ENCODE measurements around the gene SULT1C3. TPM values are rescaled to one million over a fixed set of nuclear protein-coding genes. Genes with fewer than 3 reads are reported as not detected.

The SULT1C3 gene
- total and polyA plus RNA-seq, 8 donors = 0.73 to 2.1 TPM; not detected in 6

DNA sequence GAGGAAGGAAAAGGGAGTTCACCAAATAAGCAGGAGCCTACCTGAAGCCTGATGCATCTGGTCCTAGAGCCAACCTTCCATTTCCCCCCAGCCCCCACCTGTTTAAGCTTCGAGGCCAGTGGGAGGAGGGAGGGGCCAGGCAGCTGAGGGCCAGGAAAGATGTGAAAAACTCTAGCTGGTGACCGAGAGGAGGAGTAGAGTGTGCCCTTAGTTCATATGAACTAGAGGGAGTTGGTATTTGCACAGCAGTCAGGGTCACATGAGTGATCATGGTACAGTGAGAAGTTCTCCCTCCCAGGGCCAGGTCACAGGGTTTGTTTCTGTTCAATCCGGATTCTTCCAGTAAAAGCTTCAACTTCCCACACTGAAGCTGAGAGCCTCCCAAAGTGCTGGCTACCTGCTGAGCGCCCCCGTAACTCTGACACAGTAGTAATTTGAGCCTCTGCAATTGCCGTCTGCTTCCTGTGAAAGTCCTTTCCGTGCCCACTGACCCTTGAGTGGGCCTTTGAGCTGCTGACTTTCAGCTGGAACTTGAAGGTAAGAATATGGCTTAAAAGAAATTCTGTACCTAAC is 48.9 kb downstream of the SULT1C3 start, which contains the start of gene SULT1C2:
Gene SULT1C2 (plus strand): TSS at position 362 of the 573 bp plus-strand sequence. CDS start 4,773 bp downstream, outside the sequence.
- whole genome bisulfite sequencing, 5 donors = 21 to 42% (median 36%) methylated on average over 7 of the region's 7 CpGs
- H3K4me1 ChIP-seq = no peaks in the 10 kb centered on the region
- H3K27me3 ChIP-seq = no peaks in the 10 kb centered on the region
- intact Hi-C loops (cut with DNase I; ENCODE audit: low total_unique reads) = no loop called here
- no peak for TF ChIP-seq EP300 (IDR thresholded peaks at IDR 0.05)
- peak in 2 of 3 donors; percentile 52 to 68 for TF ChIP-seq POLR2AphosphoS5 (IDR thresholded peaks at IDR 0.05)
- TF ChIP-seq POLR2A (IDR thresholded peaks at IDR 0.05) = no peak
- H3K27ac ChIP-seq = peak within 1 kb of the TSS; percentile 46 to 75 (median 71)
- H3K36me3 ChIP-seq = no peaks in the 10 kb centered on the region
- H3K9me3 ChIP-seq = no peaks in the 10 kb centered on the region
- peak within 1 kb of the TSS in 2 of 4 donors; percentile 10 to 23 for H3K4me3 ChIP-seq
- peak; percentile 35 to 91 for DNase-seq

DNA sequence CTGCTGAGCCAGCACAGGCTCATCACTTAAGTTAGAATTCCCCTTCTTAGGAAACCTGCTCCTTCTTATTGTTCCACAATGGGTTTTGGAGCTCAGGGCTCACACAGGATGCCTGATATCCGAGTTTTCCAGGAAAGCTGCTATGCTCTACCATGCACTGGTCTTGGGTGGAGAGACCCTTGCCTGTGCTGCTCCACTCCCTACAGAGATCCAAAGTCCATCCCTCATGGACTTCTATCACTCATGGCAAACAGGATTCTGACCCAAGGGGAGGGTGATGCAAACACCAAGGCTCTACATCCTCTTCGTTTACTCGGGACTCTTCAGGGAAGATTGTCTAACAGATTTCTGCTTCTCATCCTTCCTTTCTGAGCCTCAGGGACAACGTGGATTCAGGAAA is 54.1 kb downstream of the SULT1C3 start:
- H3K4me1 ChIP-seq = peaks cover 0 to 3% (median 0%) of the 10 kb centered on the region in 4 donors
- WGBS, 5 donors = 75 to 84% (median 77%) methylated on average over 4 of the region's 4 CpGs
- H3K27ac ChIP-seq = no peak overlapping the region
- H3K4me3 ChIP-seq = no peak overlapping the region
- H3K27me3 ChIP-seq = no peaks in the 10 kb centered on the region
- no peaks in the 10 kb centered on the region for H3K9me3 ChIP-seq
- intact Hi-C loops (cut with DNase I; ENCODE audit: low total_unique reads) = no loop called here
- TF ChIP-seq POLR2A (IDR thresholded peaks at IDR 0.05) (no peak), EP300 (IDR thresholded peaks at IDR 0.05) (no peak), POLR2AphosphoS5 (IDR thresholded peaks at IDR 0.05) (no peak)
- TF ChIP-seq, protein P1, sequence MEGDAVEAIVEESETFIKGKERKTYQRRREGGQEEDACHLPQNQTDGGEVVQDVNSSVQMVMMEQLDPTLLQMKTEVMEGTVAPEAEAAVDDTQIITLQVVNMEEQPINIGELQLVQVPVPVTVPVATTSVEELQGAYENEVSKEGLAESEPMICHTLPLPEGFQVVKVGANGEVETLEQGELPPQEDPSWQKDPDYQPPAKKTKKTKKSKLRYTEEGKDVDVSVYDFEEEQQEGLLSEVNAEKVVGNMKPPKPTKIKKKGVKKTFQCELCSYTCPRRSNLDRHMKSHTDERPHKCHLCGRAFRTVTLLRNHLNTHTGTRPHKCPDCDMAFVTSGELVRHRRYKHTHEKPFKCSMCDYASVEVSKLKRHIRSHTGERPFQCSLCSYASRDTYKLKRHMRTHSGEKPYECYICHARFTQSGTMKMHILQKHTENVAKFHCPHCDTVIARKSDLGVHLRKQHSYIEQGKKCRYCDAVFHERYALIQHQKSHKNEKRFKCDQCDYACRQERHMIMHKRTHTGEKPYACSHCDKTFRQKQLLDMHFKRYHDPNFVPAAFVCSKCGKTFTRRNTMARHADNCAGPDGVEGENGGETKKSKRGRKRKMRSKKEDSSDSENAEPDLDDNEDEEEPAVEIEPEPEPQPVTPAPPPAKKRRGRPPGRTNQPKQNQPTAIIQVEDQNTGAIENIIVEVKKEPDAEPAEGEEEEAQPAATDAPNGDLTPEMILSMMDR (IDR thresholded peaks at IDR 0.05) = no peak
- H3K36me3 ChIP-seq = no peaks in the 10 kb centered on the region
- DNase-seq = no peak

DNA sequence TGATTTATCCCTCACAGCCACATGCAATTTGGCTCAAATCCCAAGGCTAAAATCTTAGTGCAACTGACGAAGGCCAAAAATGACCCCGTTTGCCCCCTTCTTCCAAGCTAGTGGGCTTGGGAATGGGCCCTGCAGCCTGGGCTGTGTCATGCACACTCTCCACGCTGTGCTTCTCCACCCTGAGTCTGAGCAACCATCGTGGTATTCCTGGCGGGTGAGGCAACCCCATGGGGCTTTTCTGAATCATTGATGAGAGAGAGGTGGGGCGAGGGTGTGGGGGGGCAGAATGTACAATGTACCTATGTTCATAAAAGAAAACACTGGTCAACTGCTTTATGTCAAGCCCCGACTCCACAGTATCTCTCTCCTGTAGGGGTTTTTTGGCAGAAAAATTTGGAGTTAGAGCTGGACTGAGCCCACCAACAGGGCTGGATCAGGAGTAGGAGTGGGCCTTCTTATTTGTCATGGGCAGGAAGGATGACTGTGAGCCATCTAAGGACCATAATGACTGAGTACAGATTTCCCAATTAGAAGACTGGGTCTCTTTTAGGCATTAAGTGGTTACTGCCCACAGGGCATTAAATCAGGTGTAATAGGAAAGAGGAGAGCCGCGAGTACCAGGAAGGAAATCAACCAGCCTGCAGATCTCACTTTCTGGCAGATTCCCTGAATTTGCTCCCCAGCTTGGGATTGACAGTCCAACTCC is 57.8 kb downstream of the SULT1C3 start:
- 85 to 90% (median 87%) methylated on average over 9 of the region's 9 CpGs for WGBS, 5 donors
- H3K4me1 ChIP-seq = peaks cover 0 to 3% (median 0%) of the 10 kb centered on the region in 4 donors
- H3K9me3 ChIP-seq = no peaks in the 10 kb centered on the region
- H3K36me3 ChIP-seq = no peaks in the 10 kb centered on the region
- no peak for TF ChIP-seq POLR2AphosphoS5 (IDR thresholded peaks at IDR 0.05)
- TF ChIP-seq POLR2A (IDR thresholded peaks at IDR 0.05) = no peak
- TF ChIP-seq, protein P1 (IDR thresholded peaks at IDR 0.05) = no peak
- no peak for TF ChIP-seq EP300 (IDR thresholded peaks at IDR 0.05)
- intact Hi-C loops (cut with DNase I; ENCODE audit: low total_unique reads) = no loop called here
- no peaks in the 10 kb centered on the region for H3K27me3 ChIP-seq
- no peak overlapping the region for H3K4me3 ChIP-seq
- DNase-seq = no peak
- H3K27ac ChIP-seq = no peak overlapping the region

DNA sequence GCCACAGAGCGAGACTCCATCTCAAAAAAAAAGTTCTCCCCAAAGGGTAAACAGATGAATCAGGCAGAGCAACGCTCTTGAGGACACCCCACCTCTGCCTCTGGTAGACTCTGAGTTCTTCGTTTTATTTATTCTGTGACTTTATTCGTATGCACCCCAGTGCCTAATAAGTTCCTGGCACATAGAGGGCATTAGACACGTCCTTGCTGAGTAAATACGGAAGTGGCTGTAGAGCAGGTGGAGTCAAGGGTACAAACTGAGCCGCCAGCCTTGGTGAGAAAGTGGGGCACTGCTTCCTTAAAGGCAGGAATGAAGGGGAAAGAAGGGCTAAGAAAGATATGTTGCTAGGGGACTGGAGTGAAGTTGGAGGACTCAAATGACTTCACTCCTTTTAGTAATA is 61.8 kb downstream of the SULT1C3 start:
- intact Hi-C loops (cut with DNase I; ENCODE audit: low total_unique reads) = no loop called here
- WGBS, 5 donors = 47 to 62% (median 52%) methylated on average over 7 of the region's 7 CpGs
- TF ChIP-seq POLR2A (IDR thresholded peaks at IDR 0.05) (no peak), POLR2AphosphoS5 (IDR thresholded peaks at IDR 0.05) (peak in 2 of 3 donors; percentile 46 to 76)
- peak overlapping the region in 4 of 5 donors; percentile 15 to 56 (median 38) for H3K27ac ChIP-seq
- no peaks in the 10 kb centered on the region for H3K4me1 ChIP-seq
- no peaks in the 10 kb centered on the region for H3K27me3 ChIP-seq
- H3K9me3 ChIP-seq = no peaks in the 10 kb centered on the region
- no peaks in the 10 kb centered on the region for H3K36me3 ChIP-seq
- peak; percentile 51 to 60 for DNase-seq
- no peak overlapping the region for H3K4me3 ChIP-seq

DNA sequence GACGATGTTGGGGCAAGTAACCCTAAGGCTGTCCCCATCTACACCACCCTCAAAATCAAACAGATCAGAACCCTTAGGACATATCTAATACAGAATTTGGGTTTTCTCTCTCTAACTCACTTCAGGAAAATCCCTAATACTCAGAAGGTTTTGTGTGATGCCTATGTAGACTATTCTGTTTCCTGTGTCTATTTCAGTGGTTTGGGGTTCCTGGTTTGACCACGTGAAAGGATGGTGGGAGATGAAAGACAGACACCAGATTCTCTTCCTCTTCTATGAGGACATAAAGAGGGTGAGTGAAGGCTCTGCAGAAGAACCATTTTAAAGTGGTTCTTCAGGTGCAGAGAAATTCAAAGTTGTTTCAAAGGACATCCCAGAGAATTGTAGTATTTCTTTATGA is 65.2 kb downstream of the SULT1C3 start:
- TF ChIP-seq POLR2AphosphoS5 (IDR thresholded peaks at IDR 0.05) (no peak), EP300 (IDR thresholded peaks at IDR 0.05) (no peak), POLR2A (IDR thresholded peaks at IDR 0.05) (no peak)
- TF ChIP-seq, protein P1 (IDR thresholded peaks at IDR 0.05) = no peak
- intact Hi-C loops (cut with DNase I; ENCODE audit: low total_unique reads) = no loop called here
- Histone ChIP-seq H3K4me1 (no peaks in the 10 kb centered on the region), H3K9me3 (no peaks in the 10 kb centered on the region), H3K27me3 (no peaks in the 10 kb centered on the region), H3K36me3 (no peaks in the 10 kb centered on the region), H3K4me3 (no peak overlapping the region), H3K27ac (no peak overlapping the region)
- no peak for DNase-seq
- WGBS, 5 donors = 72 to 89% (median 78%) methylated on average over 2 of the region's 2 CpGs

Data from stomach (tissue), 9 donors.